H1 (cell line): ENCODE results near the gene CRK. TPM values are rescaled to one million over a fixed set of nuclear protein-coding genes. Genes with fewer than 3 reads are reported as not detected.
A peak's percentile ranks its signal among the peaks of the same experiment; 100 is the strongest.

Experiments
- CTCF ChIA-PET: fragments of 300-600 bp; sonication (Branson Sonifier 250); formaldehyde crosslinking; loops from one replicate; lab custom pipeline; 2021; ENCODE audit not compliant: partially characterized antibody; lab: Charles Lee
- POLR2A ChIA-PET: fragments of 300-600 bp; sonication (Branson Sonifier 250); formaldehyde crosslinking; loops from one replicate; lab custom pipeline; 2021; ENCODE audit warnings: inconsistent platforms; ENCODE audit not compliant: partially characterized antibody; lab: Charles Lee
- DNase-seq, 2 experiments: peaks; one replicate each; pipeline versions ENCODE4 v3.0.0 to v3.0.0-alpha.2; 2010 to 2022; ENCODE audit warnings: low spot score in 2 of 2, low read depth in 1 of 2, mixed read lengths in 1 of 2
- FAIRE-seq: peaks from 2 replicates; lab custom pipeline; 2011; peaks lifted over from hg19 to GRCh38; lab: Jason Lieb, UNC
- H2AFZ ChIP-seq: 2 replicates; pipeline ENCODE4 v1.8.1; 2012; ENCODE audit warnings: low read length, inconsistent platforms
- H2AK5ac ChIP-seq: 2 replicates; pipeline ENCODE4 v1.6.1; 2013; ENCODE audit warnings: low read depth, low read length
- H2BK120ac ChIP-seq: replicated peaks from 2 replicates; pipeline ENCODE3; 2013; ENCODE audit warnings: low read depth, low read length, inconsistent platforms
- H2BK12ac ChIP-seq: 2 replicates; pipeline ENCODE4 v1.6.1; 2013; ENCODE audit warnings: low read depth, low read length
- H2BK15ac ChIP-seq: 2 replicates; pipeline ENCODE4 v1.6.1; 2013; ENCODE audit warnings: low read length
- H2BK20ac ChIP-seq: 2 replicates; pipeline ENCODE4 v1.6.1; 2013; ENCODE audit warnings: low read length
- H2BK5ac ChIP-seq: 2 replicates; pipeline ENCODE4 v1.6.1; 2013; ENCODE audit warnings: low read depth, low read length
- H3K14ac ChIP-seq: 2 replicates; pipeline ENCODE4 v1.6.1; 2013; ENCODE audit warnings: inconsistent platforms; ENCODE audit not compliant: insufficient read length
- H3K18ac ChIP-seq: 2 replicates; pipeline ENCODE4 v1.6.1; 2013; ENCODE audit warnings: low read length; ENCODE audit errors: extremely low read depth
- H3K23ac ChIP-seq: 2 replicates; pipeline ENCODE4 v1.6.1; 2013; ENCODE audit warnings: inconsistent platforms; ENCODE audit not compliant: insufficient read length
- H3K23me2 ChIP-seq: 2 replicates; pipeline ENCODE4 v1.6.1; 2013; ENCODE audit warnings: low read depth, low read length
- H3K27ac ChIP-seq: 2 replicates; pipeline ENCODE4 v1.6.1; 2011; ENCODE audit warnings: low read depth, low read length, inconsistent platforms
- H3K27me3 ChIP-seq, 4 experiments: replicated peaks in 1 of 4; 1 replicate in 1 of 4; 2 replicates in 3 of 4; pipeline versions ENCODE4 v1.6.1 to v1.8.1; 2011 to 2013; ENCODE audit warnings: low read length in 3 of 4, mild to moderate bottlenecking in 3 of 4, inconsistent platforms in 2 of 4, mixed read lengths in 2 of 4, moderate library complexity in 1 of 4; ENCODE audit not compliant: control insufficient read depth in 3 of 4, insufficient read depth in 3 of 4; ENCODE audit errors: extremely low read depth in 1 of 4
- H3K36me3 ChIP-seq, 4 experiments: 2 replicates each; pipeline versions ENCODE4 v1.6.1 to v1.8.1; 2011 to 2013; ENCODE audit warnings: mild to moderate bottlenecking in 4 of 4, low read length in 3 of 4, moderate library complexity in 2 of 4, control low read depth in 1 of 4, inconsistent platforms in 1 of 4; ENCODE audit not compliant: insufficient read depth in 4 of 4, control insufficient read depth in 2 of 4
- H3K4ac ChIP-seq: replicated peaks from 2 replicates; pipeline ENCODE3; 2013; ENCODE audit warnings: low read length, low read depth, mixed read lengths, inconsistent platforms; ENCODE audit not compliant: insufficient read length
- H3K4me1 ChIP-seq, 4 experiments: replicated peaks in 1 of 4; 1 replicate in 1 of 4; 2 replicates in 3 of 4; pipeline versions ENCODE4 v1.6.1 to v1.8.1; 2011 to 2013; ENCODE audit warnings: low read length in 3 of 4, inconsistent platforms in 2 of 4, mixed read lengths in 1 of 4; ENCODE audit not compliant: insufficient read depth in 4 of 4, control insufficient read depth in 3 of 4
- H3K4me2 ChIP-seq, 2 experiments: 2 replicates each; pipeline versions ENCODE4 v1.6.1 to v1.8.1; 2011 to 2013; ENCODE audit warnings: low read depth in 2 of 2, low read length in 2 of 2, control low read depth in 1 of 2, inconsistent platforms in 1 of 2, mild to moderate bottlenecking in 1 of 2; ENCODE audit not compliant: insufficient read depth in 1 of 2
- H3K4me3 ChIP-seq, 4 experiments: fragments of 200-600, 300-600 bp in 1 of 4; sonication (generic), shearing (Covaris generic), sonication (Bioruptor Twin) in 1 of 4; 2 replicates each; pipeline versions ENCODE4 v1.5.1 to v1.8.1; 2011 to 2016; ENCODE audit warnings: low read length in 4 of 4, low read depth in 3 of 4, control low read depth in 2 of 4, inconsistent platforms in 2 of 4, mild to moderate bottlenecking in 2 of 4, mixed read lengths in 1 of 4, moderate library complexity in 1 of 4; ENCODE audit not compliant: insufficient read depth in 2 of 4; ENCODE audit errors: extremely low read depth in 1 of 4
- H3K56ac ChIP-seq: replicated peaks from 2 replicates; pipeline ENCODE3; 2013; ENCODE audit warnings: low read depth, mild to moderate bottlenecking, mixed read lengths, low read length, inconsistent platforms; ENCODE audit not compliant: insufficient read length
- H3K79me1 ChIP-seq: 2 replicates; pipeline ENCODE4 v1.6.1; 2013; ENCODE audit warnings: low read depth, low read length, control low read depth
- H3K79me2 ChIP-seq, 2 experiments: 2 replicates each; pipeline versions ENCODE4 v1.6.1 to v1.8.1; 2012 to 2013; ENCODE audit warnings: low read length in 2 of 2, mild to moderate bottlenecking in 2 of 2, inconsistent platforms in 1 of 2; ENCODE audit not compliant: insufficient read depth in 2 of 2, control insufficient read depth in 1 of 2
- H3K9ac ChIP-seq, 4 experiments: replicated peaks in 1 of 4; 1 replicate in 1 of 4; 2 replicates in 3 of 4; pipeline versions ENCODE4 v1.6.1 to v1.8.1; 2011 to 2013; ENCODE audit warnings: low read depth in 3 of 4, low read length in 3 of 4, control low read depth in 2 of 4, mild to moderate bottlenecking in 2 of 4, moderate library complexity in 2 of 4, inconsistent platforms in 1 of 4; ENCODE audit errors: extremely low read depth in 1 of 4
- H3K9me3 ChIP-seq, 2 experiments: 2 replicates each; pipeline versions ENCODE4 v1.6.1 to v1.8.1; 2012 to 2013; ENCODE audit warnings: mild to moderate bottlenecking in 2 of 2, moderate library complexity in 2 of 2, control low read depth in 1 of 2, inconsistent platforms in 1 of 2, low read depth in 1 of 2, low read length in 1 of 2, mixed read lengths in 1 of 2; ENCODE audit not compliant: insufficient read depth in 2 of 2
- H4K20me1 ChIP-seq, 2 experiments: replicated peaks in 1 of 2; 2 replicates each; pipeline versions ENCODE3 to v1.8.1; 2011 to 2013; ENCODE audit warnings: inconsistent platforms in 2 of 2, low read length in 2 of 2, mild to moderate bottlenecking in 1 of 2; ENCODE audit not compliant: insufficient read depth in 2 of 2, control insufficient read depth in 1 of 2
- H4K5ac ChIP-seq: 2 replicates; pipeline ENCODE4 v1.6.1; 2013; ENCODE audit warnings: low read length, low read depth, mixed read lengths, inconsistent platforms; ENCODE audit not compliant: insufficient read length
- H4K8ac ChIP-seq: 2 replicates; pipeline ENCODE4 v1.8.0; 2013; ENCODE audit warnings: mild to moderate bottlenecking, moderate library complexity, low read length, inconsistent platforms; ENCODE audit not compliant: insufficient read depth; ENCODE audit errors: extremely low read depth
- H4K91ac ChIP-seq: replicated peaks from 2 replicates; pipeline ENCODE3; 2013; ENCODE audit warnings: low read length, mixed read lengths, inconsistent platforms; ENCODE audit not compliant: insufficient read length
- CBX5 ChIP-seq: fragments of 300-800, 300-1000 bp; sonication (generic); IDR thresholded peaks from 2 replicates; pipeline ENCODE4 v1.7.1; 2016; ENCODE audit warnings: antibody characterized with exemption, low read length, low read depth
- CEBPB ChIP-seq: IDR thresholded peaks from 2 replicates; pipeline ENCODE4 v1.6.1; 2012; ENCODE audit warnings: low read depth, low read length
- CHD2 ChIP-seq: IDR thresholded peaks from 2 replicates; pipeline ENCODE4 v1.6.1; 2012; ENCODE audit warnings: low read length, improper control_type of control experiment
- CTBP2 ChIP-seq: IDR thresholded peaks from 2 replicates; pipeline ENCODE4 v1.7.0; 2011; ENCODE audit warnings: borderline replicate concordance, mild to moderate bottlenecking, moderate library complexity, mixed read lengths, low read length; ENCODE audit not compliant: insufficient read depth, insufficient read length
- EGR1 ChIP-seq: IDR thresholded peaks from 2 replicates; pipeline ENCODE4 v1.6.1; 2011; ENCODE audit warnings: low read depth, low read length, borderline replicate concordance
- MAFK ChIP-seq: IDR thresholded peaks from 2 replicates; pipeline ENCODE4 v1.6.1; 2012; ENCODE audit warnings: low read depth, mild to moderate bottlenecking, improper control_type of control experiment, low read length
- MAX ChIP-seq: IDR thresholded peaks from 2 replicates; pipeline ENCODE4 v1.6.1; 2012; ENCODE audit warnings: inconsistent platforms
- NRF1 ChIP-seq: IDR thresholded peaks from 2 replicates; pipeline ENCODE4 v1.6.1; 2011; ENCODE audit warnings: mild to moderate bottlenecking, low read depth, low read length, improper control_type of control experiment
- POLR2A ChIP-seq, 2 experiments: IDR thresholded peaks; 1 replicate in 1 of 2; 2 replicates in 1 of 2; pipeline ENCODE4 v1.6.1; 2011; ENCODE audit warnings: low read depth in 2 of 2, low read length in 2 of 2, mild to moderate bottlenecking in 2 of 2; ENCODE audit errors: control extremely low read depth in 1 of 2
- POU5F1 ChIP-seq: IDR thresholded peaks from 2 replicates; pipeline ENCODE4 v1.6.1; 2011; ENCODE audit warnings: low read depth, mild to moderate bottlenecking, low read length, moderate library complexity
- RFX5 ChIP-seq: IDR thresholded peaks from 2 replicates; pipeline ENCODE4 v1.6.1; 2011; ENCODE audit warnings: low read depth, low read length, improper control_type of control experiment, borderline replicate concordance
- SIN3A ChIP-seq, 2 experiments: IDR thresholded peaks in 1 of 2; conservative IDR thresholded peaks in 1 of 2; 2 replicates each; pipeline ENCODE4 v1.6.1; 2011 to 2012; ENCODE audit warnings: low read length in 2 of 2, improper control_type of control experiment in 1 of 2, low read depth in 1 of 2, mild to moderate bottlenecking in 1 of 2
- SP1 ChIP-seq: IDR thresholded peaks from 2 replicates; pipeline ENCODE4 v1.6.1; 2011; ENCODE audit warnings: low read depth, low read length
- TBP ChIP-seq: IDR thresholded peaks from 2 replicates; pipeline ENCODE4 v1.6.1; 2011; ENCODE audit warnings: low read depth, low read length, improper control_type of control experiment
- TEAD4 ChIP-seq: IDR thresholded peaks from 2 replicates; pipeline ENCODE4 v1.6.1; 2012; ENCODE audit warnings: low read depth, low read length, inconsistent platforms, mixed read lengths
- WGBS, 2 experiments: shearing (Covaris generic) in 1 of 2; methylation state at CpG; one replicate each; pipeline versions ENCODE4 v1.1.6 to v1.1.7; 2013 to 2015; ENCODE audit warnings: low lambda C conversion rate in 2 of 2, mixed read lengths in 2 of 2, inconsistent platforms in 1 of 2, low coverage in 1 of 2, missing lambda C conversion rate in 1 of 2; ENCODE audit not compliant: insufficient replicate concordance in 2 of 2, insufficient coverage in 1 of 2, insufficient read length in 1 of 2; ENCODE audit errors: extremely low coverage in 1 of 2, missing lambda C conversion rate in 1 of 2; 5-methylcytosine and 5-hydroxymethylcytosine counted together
- polyA plus RNA-seq, 7 experiments: library from polyadenylated mRNA; depleted of rRNA in 3 of 7; stranded (reverse) in 5 of 7; unstranded in 2 of 7; fragments of >200 nt in 5 of 7; fragments of 200-250 nt in 2 of 7; gene quantifications; 1 replicate in 5 of 7; 2 replicates in 1 of 7; 4 replicates in 1 of 7; pipeline versions ENCODE4 v1.2.1 to v1.2.3, GENCODE V29; 2011 to 2013; ENCODE audit warnings: missing spikeins in 2 of 7, mixed read lengths in 2 of 7
- total RNA-seq: library from RNA; stranded (reverse); fragmentation: NEBNext Ultra II Directional; extraction: Animal tissue kit (Norgen Biotek cat#: 25700); gene quantifications from 2 replicates; pipeline ENCODE4 v1.2.1, GENCODE V29; 2021

Gene CRK
- total and polyA plus RNA-seq, 2 of the 8 experiments (the other 6 are each of a cell fraction or from before 2014, with no cell fraction given), result 32.8 to 57.1 TPM

- Histone ChIP-seq H2BK12ac (no peak overlapping the region; the same call in 1 of the 2 replicates), H3K27me3 (no peaks in the 10 kb centered on the region), H3K56ac (no peak overlapping the region), H3K4ac (no peak overlapping the region), H3K9me3 (no peaks in the 10 kb centered on the region), H3K14ac (no peak overlapping the region), H4K5ac (no peak overlapping the region), H2BK5ac (no peak overlapping the region), H2AK5ac (peak overlapping the region; percentile 16; the same call in 1 of the 2 replicates), H3K23me2 (peaks cover 9% of the 10 kb centered on the region), H3K9ac (peak overlapping the region in 2 of 4 experiments; percentile 13 to 63; a peak in 4 of 7 replicates), H3K27ac (no peak overlapping the region), H3K4me3 (peak overlapping the region; percentile 75 to 92 (median 88); a peak in 7 of 8 replicates), H3K36me3 (peaks cover 0 to 5% (median 0%) of the 10 kb centered on the region in 4 experiments; a peak in 1 of 8 replicates), H4K91ac (no peak overlapping the region), H4K20me1 (peaks cover 2 to 10% of the 10 kb centered on the region in 2 experiments), H2BK120ac (no peak overlapping the region), H2BK15ac (no peak overlapping the region), H2BK20ac (no peak overlapping the region), H3K4me1 (peaks cover 0 to 6% (median 3%) of the 10 kb centered on the region in 4 experiments; a peak in 3 of 7 replicates), H3K4me2 (peak overlapping the region; percentile 86 to 94), H4K8ac (no peak overlapping the region), H3K18ac (no peak overlapping the region), H3K79me1 (no peaks in the 10 kb centered on the region; the same call in 1 of the 2 replicates), H3K79me2 (peaks cover 49 to 63% of the 10 kb centered on the region in 2 experiments), H3K23ac (no peak overlapping the region), H2AFZ (no peak overlapping the region)
- no peak for FAIRE-seq
- WGBS, 2 experiments, result 88% methylated on average over 9 of the region's 9 CpGs; no CpG with 5 or more reads in 1 of the 2 experiments
- DNase-seq, result no peak
- ChIA-PET POLR2A (interaction anchor here (1.0 to 3.5 kb wide), 6 partner anchors 9 to 153 kb away, joined by 3 to 13 read pairs (median 3); no protein-coding TSS in a partner anchor), CTCF (interaction anchor here (1.2 to 3.4 kb wide), 5 partner anchors 10 to 89 kb away, joined by 3 to 15 read pairs (median 6); no protein-coding TSS in a partner anchor)
- TF ChIP-seq SP1 (no peak), MAFK (no peak), POU5F1 (no peak), RFX5 (no peak), NRF1 (no peak), CHD2 (no peak), EGR1 (no peak), CEBPB (no peak), SIN3A (conservative IDR thresholded peaks at IDR 0.05 in 1 of 2, IDR thresholded peaks at IDR 0.05 in 1 of 2; ENCODE audit: low read depth in 1 of 2, low read length in 2 of 2) (no peak), CBX5 (no peak), TBP (no peak), CTBP2 (no peak), TEAD4 (no peak), POLR2A (IDR thresholded peaks at IDR 0.05; ENCODE audit: control extremely low read depth in 1 of 2, low read depth in 2 of 2, low read length in 2 of 2) (no peak), MAX (no peak)
These were observed 1.5 kb downstream of the CRK start for GRCh38 chr17:1454541-1454940.
